ACC112 (cell line): ENCODE results near the gene RNF213.

Experiments
- H2AFZ ChIP-seq: fragments of 200-600 bp; sonication (generic); one replicate; pipeline ENCODE4 v1.6.0; 2017; ENCODE audit warnings: antibody characterized with exemption, low read length; ENCODE audit not compliant: unreplicated experiment
- H3K27ac ChIP-seq: fragments of 200-600 bp; sonication (generic); 2 replicates; pipeline ENCODE4 v1.5.1; 2014; ENCODE audit warnings: low read depth, mild to moderate bottlenecking, antibody characterized with exemption, low read length, moderate library complexity
- H3K27me3 ChIP-seq: fragments of 200-600 bp; sonication (generic); 2 replicates; pipeline ENCODE4 v1.6.1; 2014; ENCODE audit warnings: mild to moderate bottlenecking, antibody characterized with exemption, low read length, moderate library complexity, mixed read lengths; ENCODE audit not compliant: insufficient read depth
- H3K36me3 ChIP-seq: fragments of 200-600 bp; sonication (generic); 2 replicates; pipeline ENCODE4 v1.6.1; 2016; ENCODE audit warnings: mild to moderate bottlenecking, antibody characterized with exemption, low read length, moderate library complexity, mixed read lengths; ENCODE audit not compliant: insufficient read depth
- H3K4me1 ChIP-seq: fragments of 200-600 bp; sonication (generic); one replicate; pipeline ENCODE4 v1.6.1; 2016; ENCODE audit warnings: low read length, mixed read lengths; ENCODE audit not compliant: insufficient read depth, unreplicated experiment, control insufficient read depth
- H3K4me3 ChIP-seq: fragments of 200-600 bp; sonication (generic); 2 replicates; pipeline ENCODE4 v1.5.1; 2014; ENCODE audit warnings: mild to moderate bottlenecking, low read depth, low read length
- H3K79me2 ChIP-seq: fragments of 200-600 bp; sonication (generic); one replicate; pipeline ENCODE4 v1.6.0; 2016; ENCODE audit warnings: low read length; ENCODE audit not compliant: control insufficient read depth, unreplicated experiment, insufficient read depth

Gene RNF213

GRCh38 chr17:80413771-80414507 is 153.3 kb downstream of the RNF213 start:
- no peak overlapping the region for H3K27ac ChIP-seq
- peaks cover 11% of the 10 kb centered on the region for H3K4me1 ChIP-seq
- peak overlapping the region; percentile 66 for H2AFZ ChIP-seq
- no peaks in the 10 kb centered on the region for H3K36me3 ChIP-seq
- no peaks in the 10 kb centered on the region for H3K27me3 ChIP-seq
- peaks cover 9% of the 10 kb centered on the region for H3K79me2 ChIP-seq
- peak overlapping the region; percentile 98 for H3K4me3 ChIP-seq

- H3K4me1 ChIP-seq = peaks cover 11% of the 10 kb centered on the region
- H3K4me3 ChIP-seq = peak overlapping the region; percentile 98
- H3K27me3 ChIP-seq = no peaks in the 10 kb centered on the region
- peaks cover 9% of the 10 kb centered on the region for H3K79me2 ChIP-seq
- peak overlapping the region; percentile 66 for H2AFZ ChIP-seq
- H3K36me3 ChIP-seq = no peaks in the 10 kb centered on the region
- H3K27ac ChIP-seq = peak overlapping the region; percentile 87; the same call in 1 of the 2 replicates
These were observed 153.8 kb downstream of the RNF213 start for GRCh38 chr17:80414508-80414802.

- Histone ChIP-seq H3K27me3 (no peaks in the 10 kb centered on the region), H3K4me1 (peaks cover 11% of the 10 kb centered on the region), H2AFZ (peak within 1 kb of the TSS; percentile 66), H3K27ac (peak within 1 kb of the TSS; percentile 87), H3K79me2 (peaks cover 9% of the 10 kb centered on the region), H3K4me3 (peak within 1 kb of the TSS; percentile 98), H3K36me3 (no peaks in the 10 kb centered on the region)
These were observed 154.4 kb downstream of the RNF213 start, which contains the start of gene ENDOV for GRCh38 chr17:80414803-80415625. TSS of gene ENDOV (plus strand) at chr17:80415167. CDS start at chr17:80415195, 28 bp downstream.

- Histone ChIP-seq H3K36me3 (no peaks in the 10 kb centered on the region), H3K4me1 (peaks cover 11% of the 10 kb centered on the region), H3K27me3 (no peaks in the 10 kb centered on the region), H2AFZ (no peak overlapping the region), H3K4me3 (peak overlapping the region; percentile 98), H3K27ac (peak overlapping the region; percentile 87), H3K79me2 (peaks cover 9% of the 10 kb centered on the region)
These were observed 155.0 kb downstream of the RNF213 start for GRCh38 chr17:80415626-80416137.

- H3K36me3 ChIP-seq = no peaks in the 10 kb centered on the region
- no peaks in the 10 kb centered on the region for H3K27me3 ChIP-seq
- no peak overlapping the region for H2AFZ ChIP-seq
- H3K79me2 ChIP-seq = peaks cover 9% of the 10 kb centered on the region
- peaks cover 11% of the 10 kb centered on the region for H3K4me1 ChIP-seq
- no peak overlapping the region for H3K27ac ChIP-seq
- peak overlapping the region; percentile 98 for H3K4me3 ChIP-seq
These were observed 155.7 kb downstream of the RNF213 start for GRCh38 chr17:80416260-80416939.

- Histone ChIP-seq H3K4me1 (peaks cover 11% of the 10 kb centered on the region), H3K27ac (no peak overlapping the region)
These were observed 156.3 kb downstream of the RNF213 start for GRCh38 chr17:80416940-80417293.

GRCh38 chr17:80418589-80418988 is 157.9 kb downstream of the RNF213 start:
- Histone ChIP-seq H3K4me3 (no peak overlapping the region), H3K79me2 (peaks cover 9% of the 10 kb centered on the region), H3K36me3 (no peaks in the 10 kb centered on the region), H3K27me3 (no peaks in the 10 kb centered on the region), H3K27ac (no peak overlapping the region), H3K4me1 (peaks cover 11% of the 10 kb centered on the region), H2AFZ (no peak overlapping the region)

More at GRCh38 chr17:80416940-80417293, 156.3 kb downstream of the RNF213 start:
- Histone ChIP-seq H3K27me3 (no peaks in the 10 kb centered on the region), H3K79me2 (peaks cover 9% of the 10 kb centered on the region), H3K4me3 (no peak overlapping the region), H2AFZ (no peak overlapping the region), H3K36me3 (no peaks in the 10 kb centered on the region)

GRCh38 chr17:80419255-80419654 is 158.6 kb downstream of the RNF213 start:
- no peak overlapping the region for H3K4me3 ChIP-seq
- peaks cover 5% of the 10 kb centered on the region for H3K4me1 ChIP-seq
- peaks cover 9% of the 10 kb centered on the region for H3K79me2 ChIP-seq
- no peak overlapping the region for H2AFZ ChIP-seq
- H3K27me3 ChIP-seq = no peaks in the 10 kb centered on the region
- no peak overlapping the region for H3K27ac ChIP-seq
- H3K36me3 ChIP-seq = no peaks in the 10 kb centered on the region

- no peak overlapping the region for H2AFZ ChIP-seq
- no peak overlapping the region for H3K27ac ChIP-seq
- H3K4me3 ChIP-seq = no peak overlapping the region
- H3K79me2 ChIP-seq = peaks cover 3% of the 10 kb centered on the region
- no peaks in the 10 kb centered on the region for H3K36me3 ChIP-seq
- no peaks in the 10 kb centered on the region for H3K4me1 ChIP-seq
- H3K27me3 ChIP-seq = no peaks in the 10 kb centered on the region
These were observed 160.9 kb downstream of the RNF213 start for GRCh38 chr17:80421381-80422090.

GRCh38 chr17:80422276-80422675 is 161.6 kb downstream of the RNF213 start:
- H3K79me2 ChIP-seq = peaks cover 3% of the 10 kb centered on the region
- no peak overlapping the region for H3K27ac ChIP-seq
- no peaks in the 10 kb centered on the region for H3K4me1 ChIP-seq
- H3K27me3 ChIP-seq = no peaks in the 10 kb centered on the region
- no peak overlapping the region for H3K4me3 ChIP-seq
- no peaks in the 10 kb centered on the region for H3K36me3 ChIP-seq
- H2AFZ ChIP-seq = no peak overlapping the region
